GM10266 (cell line): ENCODE results near the gene COL27A1.

Source experiments
- DNase-seq: peaks from one replicate; pipeline ENCODE4 v3.0.0; 2012; ENCODE audit errors: extremely low spot score
- TF ChIP-seq, protein P1 (sequence below): IDR thresholded peaks from 2 replicates; pipeline ENCODE4 v1.5.1; 2012; ENCODE audit warnings: mild to moderate bottlenecking, low read depth; ENCODE audit not compliant: control insufficient read depth, insufficient read depth; ENCODE audit errors: missing control alignments

Gene COL27A1

DNA sequence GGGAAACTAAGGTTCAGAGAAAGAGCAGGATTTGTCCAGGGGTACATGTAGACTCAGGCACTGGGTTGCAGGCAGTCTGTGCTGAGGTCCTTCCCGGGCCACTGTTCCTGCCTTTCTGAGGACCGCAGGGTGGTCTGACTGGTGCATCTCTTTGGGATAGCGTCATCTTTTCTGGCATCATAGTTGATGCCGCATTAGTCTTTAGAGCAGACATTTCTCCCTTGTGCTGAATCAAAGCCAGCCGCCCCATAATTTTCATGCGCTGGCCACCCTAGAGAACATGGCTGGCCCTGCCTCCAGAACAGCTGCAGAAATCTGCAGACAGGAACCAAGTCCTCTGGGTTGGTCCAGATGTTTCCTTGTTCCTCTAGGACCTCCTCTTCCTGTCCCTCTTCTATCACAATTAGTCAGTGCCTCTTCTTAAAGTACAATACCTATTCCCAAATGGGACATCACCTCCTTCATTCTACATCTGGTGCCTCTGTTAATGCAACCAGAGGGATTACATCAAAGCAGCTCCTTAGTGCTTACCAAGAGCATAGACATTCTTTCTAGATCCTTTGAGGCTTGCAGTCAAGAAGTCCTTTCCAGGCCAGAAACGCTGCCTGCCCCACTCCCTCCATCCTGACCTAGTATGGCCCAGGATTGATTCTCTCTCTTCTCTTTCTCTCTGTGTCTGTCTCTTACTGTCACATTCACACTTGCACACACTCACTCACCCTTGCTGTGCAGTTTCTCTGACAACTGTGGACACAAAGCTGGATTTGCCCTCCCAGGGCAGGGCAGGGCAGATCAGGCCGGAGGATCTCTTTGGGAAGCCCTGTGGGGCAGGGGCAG, 125.5 kb downstream of the COL27A1 start:
- TF ChIP-seq, protein P1, sequence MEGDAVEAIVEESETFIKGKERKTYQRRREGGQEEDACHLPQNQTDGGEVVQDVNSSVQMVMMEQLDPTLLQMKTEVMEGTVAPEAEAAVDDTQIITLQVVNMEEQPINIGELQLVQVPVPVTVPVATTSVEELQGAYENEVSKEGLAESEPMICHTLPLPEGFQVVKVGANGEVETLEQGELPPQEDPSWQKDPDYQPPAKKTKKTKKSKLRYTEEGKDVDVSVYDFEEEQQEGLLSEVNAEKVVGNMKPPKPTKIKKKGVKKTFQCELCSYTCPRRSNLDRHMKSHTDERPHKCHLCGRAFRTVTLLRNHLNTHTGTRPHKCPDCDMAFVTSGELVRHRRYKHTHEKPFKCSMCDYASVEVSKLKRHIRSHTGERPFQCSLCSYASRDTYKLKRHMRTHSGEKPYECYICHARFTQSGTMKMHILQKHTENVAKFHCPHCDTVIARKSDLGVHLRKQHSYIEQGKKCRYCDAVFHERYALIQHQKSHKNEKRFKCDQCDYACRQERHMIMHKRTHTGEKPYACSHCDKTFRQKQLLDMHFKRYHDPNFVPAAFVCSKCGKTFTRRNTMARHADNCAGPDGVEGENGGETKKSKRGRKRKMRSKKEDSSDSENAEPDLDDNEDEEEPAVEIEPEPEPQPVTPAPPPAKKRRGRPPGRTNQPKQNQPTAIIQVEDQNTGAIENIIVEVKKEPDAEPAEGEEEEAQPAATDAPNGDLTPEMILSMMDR: no peak
- no peak for DNase-seq

DNA sequence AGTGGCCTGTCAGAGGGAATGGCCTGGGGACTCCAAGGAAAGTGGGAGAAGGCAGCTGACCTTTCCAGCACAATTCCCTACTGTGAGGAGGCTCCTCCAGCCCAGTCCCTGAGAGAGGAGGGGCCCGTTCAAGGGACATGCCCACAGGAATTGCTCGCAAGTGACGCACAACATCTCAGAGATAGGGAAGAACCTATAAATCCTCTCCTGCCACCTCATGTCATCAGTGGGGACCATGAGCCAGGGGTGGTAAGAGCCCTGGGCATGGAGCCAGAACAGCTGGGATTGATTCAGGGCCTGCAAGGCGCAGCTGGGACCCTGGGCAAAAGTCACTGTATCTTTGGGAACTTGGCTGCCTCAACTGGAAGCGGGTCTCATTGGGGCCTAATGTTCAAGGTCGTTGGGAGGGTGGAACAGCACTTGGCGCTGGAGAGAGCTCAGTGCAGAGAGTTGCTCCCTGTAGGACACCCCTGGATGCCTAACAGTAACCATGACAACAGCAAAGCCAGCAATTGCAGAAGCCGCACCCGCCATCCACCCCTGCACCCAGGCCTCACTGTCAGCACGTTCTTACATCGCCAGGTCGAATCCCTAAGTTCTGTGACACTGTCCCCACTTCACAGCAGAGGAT, 126.3 kb downstream of the COL27A1 start:
- TF ChIP-seq, protein P1: no peak
- no peak for DNase-seq

DNA sequence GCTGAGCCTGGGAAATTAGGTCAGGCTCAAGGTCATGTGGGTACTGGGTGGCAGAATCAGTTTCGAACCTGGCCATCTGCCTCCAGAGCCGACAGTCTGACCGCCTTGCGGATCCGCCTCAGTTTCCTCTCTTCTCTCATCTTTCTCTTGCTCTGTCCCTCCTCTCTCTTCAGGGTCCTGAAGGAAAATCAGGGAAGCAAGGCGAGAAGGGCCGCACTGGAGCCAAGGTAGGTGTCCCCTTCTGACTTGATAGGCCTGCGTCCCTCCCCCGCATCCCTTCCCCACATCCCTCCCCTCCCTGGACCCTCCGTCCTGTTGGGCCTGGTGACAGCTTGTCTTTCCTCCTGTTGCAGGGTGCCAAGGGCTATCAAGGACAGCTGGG, 126.8 kb downstream of the COL27A1 start:
- no peak for DNase-seq
- TF ChIP-seq, protein P1: no peak

DNA sequence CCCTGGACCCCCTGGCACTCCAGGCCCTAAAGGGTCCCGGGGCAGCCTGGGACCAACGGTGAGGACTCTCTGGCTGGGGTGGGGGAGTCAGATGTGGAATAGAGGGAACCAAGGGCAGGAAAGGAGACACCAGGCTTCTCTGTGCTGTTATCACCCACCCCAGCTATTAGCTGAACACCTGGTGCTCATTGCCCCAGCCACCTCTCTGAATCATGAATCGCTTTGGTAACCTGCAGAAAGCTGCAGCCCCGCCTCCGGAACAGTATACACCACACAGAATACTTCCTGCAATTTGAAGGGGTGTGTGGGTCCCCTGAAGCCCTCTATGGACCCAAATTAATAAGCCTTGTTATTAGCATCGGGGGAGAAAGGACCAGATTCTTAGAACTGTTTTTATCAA, 127.2 kb downstream of the COL27A1 start:
- DNase-seq: no peak
- TF ChIP-seq, protein P1: no peak

DNA sequence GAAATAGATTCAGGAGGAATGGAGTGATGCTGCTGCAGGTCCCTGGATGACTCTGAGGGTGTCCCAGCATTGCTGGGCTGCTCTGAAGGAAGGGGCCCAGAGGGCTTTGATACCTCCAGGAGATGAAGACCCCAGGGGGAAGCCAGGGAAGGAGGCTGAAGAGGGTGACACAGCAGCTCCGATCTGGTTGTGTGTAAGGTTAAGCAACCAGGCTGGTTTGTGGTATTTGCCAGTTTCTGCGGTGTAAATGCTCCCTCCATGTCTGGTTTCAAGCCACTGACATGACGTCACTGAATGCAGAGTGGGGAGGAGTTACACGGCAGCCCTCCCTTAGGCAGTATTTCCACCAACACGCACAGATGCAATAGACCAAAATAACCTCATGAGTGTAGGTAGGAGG, 127.6 kb downstream of the COL27A1 start:
- no peak for DNase-seq
- TF ChIP-seq, protein P1: no peak

DNA sequence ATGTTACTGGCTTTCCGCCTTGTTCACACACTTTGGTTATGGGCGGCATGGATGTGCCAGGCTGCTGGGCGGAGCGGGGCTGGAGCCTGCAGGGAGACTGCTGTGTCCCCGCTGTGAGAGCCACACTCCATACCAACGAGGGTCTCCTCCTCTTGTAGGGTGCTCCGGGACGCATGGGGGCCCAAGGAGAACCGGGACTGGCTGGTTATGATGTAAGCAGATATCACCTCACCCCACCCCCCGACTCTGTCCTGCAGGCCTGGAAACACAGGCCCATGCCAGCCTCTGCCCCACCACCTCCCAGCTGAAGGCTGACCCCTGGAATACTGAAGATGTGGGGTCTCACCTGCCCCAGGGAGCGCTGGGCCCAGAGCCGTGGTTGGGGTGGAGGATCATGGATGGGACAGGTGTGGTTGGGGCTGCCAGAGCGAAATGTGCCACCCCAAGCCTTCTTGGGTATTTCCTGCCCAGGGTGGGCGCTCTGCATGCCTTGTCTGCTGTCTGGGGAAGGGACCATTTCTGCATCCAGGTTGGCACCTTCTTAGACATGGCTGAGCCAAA, 128.3 kb downstream of the COL27A1 start:
- DNase-seq: no peak
- TF ChIP-seq, protein P1: no peak

DNA sequence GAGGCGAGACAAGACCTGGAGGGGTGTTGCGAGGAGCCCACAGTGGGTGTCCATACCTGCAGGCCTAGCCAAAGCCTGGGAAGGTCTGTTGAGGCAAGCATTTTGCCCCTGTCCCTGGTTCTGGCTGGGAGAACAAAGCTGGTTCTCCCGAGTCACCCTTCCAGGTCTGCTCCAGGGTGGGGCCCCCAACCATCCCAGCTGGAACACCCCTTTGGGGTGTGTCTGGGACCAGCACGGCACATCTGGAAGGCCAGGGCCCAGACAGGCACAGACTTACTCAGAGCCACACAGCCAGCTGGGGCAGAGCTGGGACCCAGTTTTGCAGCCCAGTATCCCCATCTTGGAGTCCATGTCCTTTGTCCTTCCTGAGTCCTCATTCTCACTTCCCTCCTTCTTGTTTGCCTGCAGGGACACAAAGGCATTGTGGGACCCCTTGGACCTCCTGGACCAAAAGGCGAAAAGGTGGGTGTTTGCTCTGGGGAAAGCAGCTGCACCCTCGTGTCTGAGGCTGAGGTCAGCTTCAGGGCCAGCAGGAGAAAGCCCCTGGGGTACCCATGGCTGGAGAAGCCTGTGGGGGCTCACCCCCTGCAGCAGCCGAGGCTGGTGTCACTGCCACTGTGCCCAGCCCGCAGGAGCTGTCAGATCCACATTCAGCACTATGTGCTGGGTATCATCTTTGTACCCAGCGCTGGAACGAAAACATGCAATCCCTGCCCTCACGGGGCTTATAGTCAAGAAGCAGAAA, 129.2 kb downstream of the COL27A1 start:
- TF ChIP-seq, protein P1: no peak
- no peak for DNase-seq
